ENCODE data around the gene NFATC2. TPM values are rescaled to one million over a fixed set of nuclear protein-coding genes. Genes with fewer than 3 reads are reported as not detected.

The NFATC2 gene
- total RNA-seq, 1 experiment from 2014 or later, result 5.0 TPM

- no peak overlapping the region for H3K4me3 ChIP-seq (replicated peaks in 1 of 2; ENCODE audit: low read depth in 1 of 2, low read length in 2 of 2)
- no peaks in the 10 kb centered on the region for H3K9me2 ChIP-seq (ENCODE audit: insufficient read depth)
- no peak overlapping the region for H3K9ac ChIP-seq (ENCODE audit: low read length)
- no peak for DNase-seq (ENCODE audit: low read depth, low spot score)
- H3K36me3 ChIP-seq (ENCODE audit: control insufficient read depth in 1 of 2, insufficient read depth in 2 of 2, low read length in 2 of 2), result no peaks in the 10 kb centered on the region
- ChIA-PET CTCF (interaction anchor here (1.1 kb wide), 1 partner anchor 115 kb away, joined by 4 read pairs; no protein-coding TSS in a partner anchor), RAD21 (ENCODE audit: low non-redundant PET in 1 of 2, low total read pairs in 2 of 2, uncharacterized antibody in 2 of 2, unreplicated experiment in 2 of 2) (no interaction called here), POLR2A (interaction anchor here (1.4 kb wide), 1 partner anchor 13 kb away, joined by 4 read pairs; no protein-coding TSS in a partner anchor)
- no peak for TF ChIP-seq FOSL1 (IDR thresholded peaks at IDR 0.05; ENCODE audit: low read depth)
- no peak for TF ChIP-seq ZBTB33 (IDR thresholded peaks at IDR 0.05; ENCODE audit: extremely low read depth, insufficient replicate concordance, low read length)
- TF ChIP-seq SIN3A (IDR thresholded peaks at IDR 0.05; ENCODE audit: low read depth), result no peak
- TF ChIP-seq EGR1 (IDR thresholded peaks at IDR 0.05; ENCODE audit: low read depth), result no peak
- TF ChIP-seq SP1 (IDR thresholded peaks at IDR 0.05; ENCODE audit: low read depth), result no peak
- TF ChIP-seq, protein P1, sequence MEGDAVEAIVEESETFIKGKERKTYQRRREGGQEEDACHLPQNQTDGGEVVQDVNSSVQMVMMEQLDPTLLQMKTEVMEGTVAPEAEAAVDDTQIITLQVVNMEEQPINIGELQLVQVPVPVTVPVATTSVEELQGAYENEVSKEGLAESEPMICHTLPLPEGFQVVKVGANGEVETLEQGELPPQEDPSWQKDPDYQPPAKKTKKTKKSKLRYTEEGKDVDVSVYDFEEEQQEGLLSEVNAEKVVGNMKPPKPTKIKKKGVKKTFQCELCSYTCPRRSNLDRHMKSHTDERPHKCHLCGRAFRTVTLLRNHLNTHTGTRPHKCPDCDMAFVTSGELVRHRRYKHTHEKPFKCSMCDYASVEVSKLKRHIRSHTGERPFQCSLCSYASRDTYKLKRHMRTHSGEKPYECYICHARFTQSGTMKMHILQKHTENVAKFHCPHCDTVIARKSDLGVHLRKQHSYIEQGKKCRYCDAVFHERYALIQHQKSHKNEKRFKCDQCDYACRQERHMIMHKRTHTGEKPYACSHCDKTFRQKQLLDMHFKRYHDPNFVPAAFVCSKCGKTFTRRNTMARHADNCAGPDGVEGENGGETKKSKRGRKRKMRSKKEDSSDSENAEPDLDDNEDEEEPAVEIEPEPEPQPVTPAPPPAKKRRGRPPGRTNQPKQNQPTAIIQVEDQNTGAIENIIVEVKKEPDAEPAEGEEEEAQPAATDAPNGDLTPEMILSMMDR (IDR thresholded peaks at IDR 0.05 in 2 of 3, conservative IDR thresholded peaks at IDR 0.05 in 1 of 3; ENCODE audit: borderline replicate concordance in 1 of 3, insufficient read depth in 1 of 3, low read depth in 2 of 3, low read length in 2 of 3), result no peak
- TF ChIP-seq CEBPB (IDR thresholded peaks at IDR 0.05; ENCODE audit: low read depth), result no peak
- no peak for TF ChIP-seq POLR2AphosphoS5 (IDR thresholded peaks at IDR 0.05; ENCODE audit: low read depth, low read length)
- no peak for TF ChIP-seq TCF7L2 (IDR thresholded peaks at IDR 0.05; ENCODE audit: borderline replicate concordance, extremely low read depth, insufficient read depth, insufficient read length)
- no peak for TF ChIP-seq ZFX (IDR thresholded peaks at IDR 0.05)
- no peak for TF ChIP-seq YY1 (IDR thresholded peaks at IDR 0.05; ENCODE audit: extremely low read depth, insufficient replicate concordance, low read depth, low read length)
- no peak for TF ChIP-seq ELF1 (IDR thresholded peaks at IDR 0.05; ENCODE audit: borderline replicate concordance, low read depth)
- TF ChIP-seq JUND (IDR thresholded peaks at IDR 0.05), result no peak
- no peak for TF ChIP-seq ATF3 (IDR thresholded peaks at IDR 0.05)
- TF ChIP-seq SRF (IDR thresholded peaks at IDR 0.05; ENCODE audit: low read depth), result no peak
- TF ChIP-seq, protein P2, sequence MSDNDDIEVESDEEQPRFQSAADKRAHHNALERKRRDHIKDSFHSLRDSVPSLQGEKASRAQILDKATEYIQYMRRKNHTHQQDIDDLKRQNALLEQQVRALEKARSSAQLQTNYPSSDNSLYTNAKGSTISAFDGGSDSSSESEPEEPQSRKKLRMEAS (IDR thresholded peaks at IDR 0.05), result no peak
- no peak for TF ChIP-seq REST (IDR thresholded peaks at IDR 0.05; ENCODE audit: low read depth)
- TF ChIP-seq POLR2A (IDR thresholded peaks at IDR 0.05; ENCODE audit: borderline replicate concordance, extremely low read depth, insufficient read depth, insufficient read length), result no peak
- no peak for TF ChIP-seq EZH2phosphoT487 (IDR thresholded peaks at IDR 0.05; ENCODE audit: borderline replicate concordance)
- peaks cover 9 to 18% of the 10 kb centered on the region in 2 experiments for H3K4me1 ChIP-seq (ENCODE audit: control insufficient read depth in 1 of 2, insufficient read depth in 2 of 2, low read length in 2 of 2)
- intact Hi-C loops (cut with micrococcal nuclease), result no loop called here
- H3K4me2 ChIP-seq (ENCODE audit: low read length), result no peak overlapping the region
- no peak overlapping the region for H2AFZ ChIP-seq (ENCODE audit: low read depth, low read length, poor library complexity, severe bottlenecking)
- no TSS peak for BruUV-seq (replicated peaks)
- H3K27ac ChIP-seq (ENCODE audit: low read depth, low read length), result no peak overlapping the region
- H3K27me3 ChIP-seq (ENCODE audit: insufficient read depth, low read length), result no peaks in the 10 kb centered on the region
- no peaks in the 10 kb centered on the region for H3K9me3 ChIP-seq (ENCODE audit: control insufficient read depth in 1 of 2, insufficient read depth in 1 of 2, low read depth in 1 of 2, low read length in 2 of 2)
- no peaks in the 10 kb centered on the region for H3K79me2 ChIP-seq (ENCODE audit: insufficient read depth, low read length)
- no peaks in the 10 kb centered on the region for H4K20me1 ChIP-seq (ENCODE audit: insufficient read depth)
- ATAC-seq, result no peak
Observed at GRCh38 chr20:51500936-51501335, 41.6 kb downstream of the NFATC2 start.

Measured in HCT116 (cell line).